DMS153 (cell line): ENCODE data around the gene FANCF.

ENCODE experiments used
- DNase-seq: peaks from one replicate; lab custom pipeline; 2025; lab: John Stamatoyannopoulos, UW

Gene FANCF

GRCh38 chr11:22626573-22627239 is 1.1 kb upstream of the FANCF start:
- DNase-seq = no peak

- peak; percentile 69 for DNase-seq
Observed at GRCh38 chr11:22624742-22625447, 728 bp downstream of the FANCF start.

- no peak for DNase-seq
Observed at GRCh38 chr11:22617868-22618267, 7.8 kb downstream of the FANCF start.

GRCh38 chr11:22603933-22604332 is 21.7 kb downstream of the FANCF start:
- no peak for DNase-seq

GRCh38 chr11:22602504-22602903 is 23.1 kb downstream of the FANCF start:
- no peak for DNase-seq

- DNase-seq = no peak
Observed at GRCh38 chr11:22599458-22599857, 26.2 kb downstream of the FANCF start.

DNA sequence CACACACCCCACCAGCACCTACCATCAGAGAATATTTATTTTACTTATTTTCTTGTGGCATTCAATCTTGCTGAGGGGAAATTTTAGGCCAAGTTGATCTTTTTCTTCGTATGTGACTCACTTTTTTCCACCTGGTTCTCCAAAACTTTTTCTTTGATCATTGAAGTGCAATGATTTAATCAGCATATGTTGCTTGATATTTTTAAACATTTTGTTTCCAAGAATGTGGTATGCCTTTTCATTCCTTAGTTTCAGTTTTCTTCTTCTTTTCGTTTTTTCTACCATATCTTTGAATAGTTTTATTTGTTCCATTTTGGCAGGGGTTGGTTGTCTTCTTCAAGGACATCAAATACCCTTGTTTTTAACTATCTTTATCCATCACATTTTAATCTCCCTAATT is 28.6 kb downstream of the FANCF start:
- DNase-seq = no peak

DNA sequence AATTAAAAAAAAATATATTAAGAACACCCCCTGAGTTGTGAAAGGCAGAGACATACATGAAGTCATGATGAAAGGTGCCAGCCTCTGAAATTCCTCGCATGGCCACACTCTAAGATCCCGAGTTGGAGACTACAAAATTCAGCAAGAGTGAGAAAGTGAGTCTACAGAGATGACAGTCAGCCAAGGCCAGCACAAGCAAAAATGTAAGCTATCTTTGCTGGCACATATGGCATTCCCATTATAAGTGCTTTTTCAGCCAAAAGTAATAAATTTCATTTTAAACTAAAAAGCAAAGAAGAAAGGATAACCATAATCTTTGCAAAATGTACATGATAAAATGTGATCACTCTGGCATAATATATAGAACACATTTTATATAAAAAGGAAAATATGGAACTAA is 40.6 kb downstream of the FANCF start:
- no peak for DNase-seq

DNA sequence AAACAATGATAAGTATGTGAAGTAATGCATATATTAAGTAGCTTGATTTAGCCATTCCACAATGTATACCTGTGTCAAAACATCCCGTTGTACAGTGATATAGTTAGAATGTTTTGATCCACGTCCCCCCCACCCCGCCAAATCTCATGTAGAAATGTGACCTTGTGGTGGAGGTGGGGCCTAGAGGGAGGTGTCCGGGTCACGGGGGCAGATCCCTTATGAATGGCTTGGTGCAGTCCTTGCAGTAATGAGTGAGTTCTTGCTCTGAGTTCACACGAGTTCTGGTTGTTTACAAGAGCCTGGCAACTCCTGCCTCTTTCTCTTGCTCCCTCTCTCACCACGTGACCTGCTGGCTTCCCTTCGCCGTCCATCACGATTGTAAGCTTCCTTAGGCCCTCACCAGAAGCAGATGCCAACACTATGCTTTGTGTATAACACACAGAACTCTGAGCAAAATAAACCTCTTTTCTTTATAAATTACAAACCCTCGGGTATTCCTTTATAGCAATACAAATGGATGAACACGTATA is 41.6 kb downstream of the FANCF start:
- DNase-seq = no peak

DNA sequence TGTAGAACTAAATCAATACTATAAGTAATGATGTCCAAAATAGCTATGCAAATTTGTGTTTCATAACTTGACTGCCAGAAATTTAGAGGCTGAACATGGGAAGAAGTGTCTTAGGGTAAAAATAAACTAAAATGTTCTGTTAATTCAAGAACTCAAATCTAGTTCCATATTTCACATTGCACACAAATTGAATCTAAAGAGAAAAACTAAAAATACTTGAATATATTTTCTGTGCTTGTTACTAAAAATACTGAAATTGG is 43.5 kb downstream of the FANCF start:
- no peak for DNase-seq

GRCh38 chr11:22581354-22582150 is 44.1 kb downstream of the FANCF start:
- no peak for DNase-seq

- no peak for DNase-seq
Observed at GRCh38 chr11:22577854-22578253, 47.8 kb downstream of the FANCF start.
